Measurements from ENCODE around the gene VKORC1L1.

Gene VKORC1L1

DNA sequence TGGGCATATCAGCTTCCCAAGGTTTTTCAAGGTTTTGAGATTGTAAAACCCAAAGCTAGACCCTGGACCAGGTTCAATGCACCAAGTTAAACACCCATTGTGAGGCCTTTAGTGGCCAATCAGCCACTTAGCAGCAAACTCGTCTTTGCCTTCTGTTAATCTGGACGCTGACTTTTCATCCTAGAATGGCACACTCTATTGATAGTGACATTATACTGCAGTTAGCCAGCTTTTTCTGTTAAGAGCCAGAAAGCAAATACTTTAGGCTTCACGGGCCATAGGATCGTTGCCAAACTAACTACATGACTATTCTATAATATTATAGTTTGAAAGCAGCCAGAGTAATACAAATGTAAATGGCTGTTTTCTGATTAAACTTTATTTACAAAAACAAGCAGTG, 51.3 kb downstream of the VKORC1L1 start:
- no peak overlapping the region for H2BK12ac ChIP-seq (ENCODE audit: low read length)
- no peak for DNase-seq (ENCODE audit: low spot score)
- no peak overlapping the region for H3K14ac ChIP-seq (ENCODE audit: low read length)
- H3K36me3 ChIP-seq (replicated peaks in 1 of 2; ENCODE audit: control insufficient read depth in 2 of 2, insufficient read depth in 2 of 2, low read length in 2 of 2), result peaks cover 0 to 4% of the 10 kb centered on the region in 2 donors
- H2BK5ac ChIP-seq (ENCODE audit: low read length), result no peak overlapping the region
- no peak overlapping the region for H3K23ac ChIP-seq (ENCODE audit: low read depth, low read length, poor library complexity)
- no peak overlapping the region for H3K4ac ChIP-seq (ENCODE audit: low read length)
- no peak overlapping the region for H2BK15ac ChIP-seq (ENCODE audit: low read length)
- no peak overlapping the region for H4K8ac ChIP-seq (ENCODE audit: low read depth, low read length)
- H2BK120ac ChIP-seq (ENCODE audit: low read depth, low read length), result no peak overlapping the region
- H3K79me1 ChIP-seq (ENCODE audit: low read depth, low read length), result peaks cover 4% of the 10 kb centered on the region
- no peak overlapping the region for H3K9ac ChIP-seq (ENCODE audit: low read depth, low read length, poor library complexity)
- WGBS, 2 donors (ENCODE audit: extremely low coverage in 2 of 2, insufficient read length in 2 of 2, insufficient replicate concordance in 1 of 2), result no CpG with 5 or more reads among the region's 4 CpGs
- no peak overlapping the region for H3K4me3 ChIP-seq (ENCODE audit: low read length in 2 of 2)
- H2AK5ac ChIP-seq (ENCODE audit: low read depth, low read length), result no peak overlapping the region
- H3K27ac ChIP-seq (replicated peaks; ENCODE audit: low read length), result no peak overlapping the region
- H4K91ac ChIP-seq (ENCODE audit: low read depth, low read length, poor library complexity), result no peak overlapping the region
- no peak overlapping the region for H3K4me2 ChIP-seq (ENCODE audit: insufficient read depth, low read length, poor library complexity, severe bottlenecking)
- peaks cover 0 to 6% of the 10 kb centered on the region in 2 donors for H3K4me1 ChIP-seq (ENCODE audit: control insufficient read depth in 2 of 2, insufficient read depth in 1 of 2, low read depth in 1 of 2, low read length in 2 of 2)
- H3K18ac ChIP-seq (ENCODE audit: low read length), result no peak overlapping the region
- no peaks in the 10 kb centered on the region for H3K27me3 ChIP-seq (ENCODE audit: control insufficient read depth in 3 of 3, insufficient read depth in 3 of 3, low read depth in 1 of 3, low read length in 3 of 3)
- no peaks in the 10 kb centered on the region for H3K9me3 ChIP-seq (replicated peaks in 1 of 2; ENCODE audit: control insufficient read depth in 2 of 2, insufficient read depth in 1 of 2, low read depth in 1 of 2, low read length in 2 of 2)
- no peak overlapping the region for H2AFZ ChIP-seq (ENCODE audit: low read length)

DNA sequence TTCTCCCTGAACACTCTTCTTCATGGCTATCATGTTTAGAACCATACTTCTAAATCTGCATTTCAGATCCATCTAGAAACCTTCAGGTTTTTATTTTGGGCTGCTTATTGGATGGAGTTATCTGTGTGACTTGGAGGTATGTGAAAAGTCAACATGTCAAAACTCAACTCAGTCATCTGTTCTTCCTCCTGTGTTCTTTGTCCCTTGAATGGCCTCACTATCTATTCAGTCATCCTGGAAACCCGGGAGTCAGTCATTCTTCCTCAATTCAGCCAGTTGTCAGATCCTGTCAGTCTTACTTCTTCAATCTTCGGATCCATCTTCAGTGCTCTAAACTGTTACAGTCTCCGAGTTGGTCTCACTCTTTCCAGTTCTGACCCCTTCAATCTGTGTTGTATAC, 52.2 kb downstream of the VKORC1L1 start:
- Histone ChIP-seq H3K14ac (ENCODE audit: low read length) (no peak overlapping the region), H2BK15ac (ENCODE audit: low read length) (no peak overlapping the region)

DNA sequence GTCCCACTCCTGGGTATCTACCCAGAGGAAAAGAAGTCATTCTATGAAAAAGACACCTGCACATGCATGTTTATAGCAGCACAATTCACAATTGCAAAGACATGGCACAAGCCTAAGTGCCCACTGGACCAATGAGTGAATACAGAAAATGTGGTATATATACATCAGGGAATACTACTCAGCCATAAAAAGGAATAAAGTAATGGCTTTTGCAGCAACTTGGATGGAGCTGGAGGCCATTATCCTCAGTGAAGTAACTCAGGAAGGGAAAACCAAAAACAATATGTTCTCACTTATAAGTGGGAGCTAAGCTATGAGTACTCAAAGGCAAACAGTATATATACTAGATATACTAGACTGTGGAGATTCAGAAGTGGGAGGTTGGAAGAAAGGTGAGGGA, 53.7 kb downstream of the VKORC1L1 start:
- H3K4me3 ChIP-seq (ENCODE audit: low read length in 2 of 2), result no peak overlapping the region
- H3K4me2 ChIP-seq (ENCODE audit: insufficient read depth, low read length, poor library complexity, severe bottlenecking), result no peak overlapping the region
- no peak overlapping the region for H3K9ac ChIP-seq (ENCODE audit: low read depth, low read length, poor library complexity)
- no peak overlapping the region for H3K4ac ChIP-seq (ENCODE audit: low read length)
- no peaks in the 10 kb centered on the region for H3K9me3 ChIP-seq (replicated peaks in 1 of 2; ENCODE audit: control insufficient read depth in 2 of 2, insufficient read depth in 1 of 2, low read depth in 1 of 2, low read length in 2 of 2)
- no peak overlapping the region for H2BK120ac ChIP-seq (ENCODE audit: low read depth, low read length)
- H3K36me3 ChIP-seq (replicated peaks in 1 of 2; ENCODE audit: control insufficient read depth in 2 of 2, insufficient read depth in 2 of 2, low read length in 2 of 2), result peaks cover 0 to 4% of the 10 kb centered on the region in 2 donors
- no peak overlapping the region for H2AK5ac ChIP-seq (ENCODE audit: low read depth, low read length)
- H4K8ac ChIP-seq (ENCODE audit: low read depth, low read length), result no peak overlapping the region
- no peak overlapping the region for H3K27ac ChIP-seq (replicated peaks; ENCODE audit: low read length)
- no peak overlapping the region for H2BK12ac ChIP-seq (ENCODE audit: low read length)
- no peak overlapping the region for H3K18ac ChIP-seq (ENCODE audit: low read length)
- H2AFZ ChIP-seq (ENCODE audit: low read length), result no peak overlapping the region
- no peak overlapping the region for H4K91ac ChIP-seq (ENCODE audit: low read depth, low read length, poor library complexity)
- peaks cover 0 to 6% of the 10 kb centered on the region in 2 donors for H3K4me1 ChIP-seq (ENCODE audit: control insufficient read depth in 2 of 2, insufficient read depth in 1 of 2, low read depth in 1 of 2, low read length in 2 of 2)
- H3K14ac ChIP-seq (ENCODE audit: low read length), result no peak overlapping the region
- no peak overlapping the region for H2BK15ac ChIP-seq (ENCODE audit: low read length)
- no peak overlapping the region for H3K23ac ChIP-seq (ENCODE audit: low read depth, low read length, poor library complexity)
- no peaks in the 10 kb centered on the region for H3K27me3 ChIP-seq (ENCODE audit: control insufficient read depth in 3 of 3, insufficient read depth in 3 of 3, low read depth in 1 of 3, low read length in 3 of 3)
- no peak overlapping the region for H2BK5ac ChIP-seq (ENCODE audit: low read length)
- H3K79me1 ChIP-seq (ENCODE audit: low read depth, low read length), result peaks cover 4% of the 10 kb centered on the region
- DNase-seq (ENCODE audit: low spot score), result no peak

More for the DNA sequence above, 52.2 kb downstream of the VKORC1L1 start:
- peaks cover 0 to 4% of the 10 kb centered on the region in 2 donors for H3K36me3 ChIP-seq (replicated peaks in 1 of 2; ENCODE audit: control insufficient read depth in 2 of 2, insufficient read depth in 2 of 2, low read length in 2 of 2)
- H3K4me1 ChIP-seq (ENCODE audit: control insufficient read depth in 2 of 2, insufficient read depth in 1 of 2, low read depth in 1 of 2, low read length in 2 of 2), result peaks cover 0 to 6% of the 10 kb centered on the region in 2 donors
- H2AK5ac ChIP-seq (ENCODE audit: low read depth, low read length), result no peak overlapping the region
- H4K8ac ChIP-seq (ENCODE audit: low read depth, low read length), result no peak overlapping the region
- no peak overlapping the region for H3K4me2 ChIP-seq (ENCODE audit: insufficient read depth, low read length, poor library complexity, severe bottlenecking)
- H2AFZ ChIP-seq (ENCODE audit: low read length), result no peak overlapping the region
- no peak for DNase-seq (ENCODE audit: low spot score)
- no peak overlapping the region for H3K9ac ChIP-seq (ENCODE audit: low read depth, low read length, poor library complexity)
- H3K4me3 ChIP-seq (ENCODE audit: low read length in 2 of 2), result no peak overlapping the region
- no peak overlapping the region for H2BK5ac ChIP-seq (ENCODE audit: low read length)
- H2BK12ac ChIP-seq (ENCODE audit: low read length), result no peak overlapping the region
- WGBS, 2 donors (ENCODE audit: extremely low coverage in 2 of 2, insufficient read length in 2 of 2, insufficient replicate concordance in 1 of 2), result no CpG with 5 or more reads among the region's 3 CpGs
- H3K18ac ChIP-seq (ENCODE audit: low read length), result no peak overlapping the region
- no peak overlapping the region for H2BK120ac ChIP-seq (ENCODE audit: low read depth, low read length)
- H3K9me3 ChIP-seq (replicated peaks in 1 of 2; ENCODE audit: control insufficient read depth in 2 of 2, insufficient read depth in 1 of 2, low read depth in 1 of 2, low read length in 2 of 2), result no peaks in the 10 kb centered on the region
- no peak overlapping the region for H3K23ac ChIP-seq (ENCODE audit: low read depth, low read length, poor library complexity)
- no peak overlapping the region for H3K27ac ChIP-seq (replicated peaks; ENCODE audit: low read length)
- H3K4ac ChIP-seq (ENCODE audit: low read length), result no peak overlapping the region
- peaks cover 4% of the 10 kb centered on the region for H3K79me1 ChIP-seq (ENCODE audit: low read depth, low read length)
- no peaks in the 10 kb centered on the region for H3K27me3 ChIP-seq (ENCODE audit: control insufficient read depth in 3 of 3, insufficient read depth in 3 of 3, low read depth in 1 of 3, low read length in 3 of 3)
- H4K91ac ChIP-seq (ENCODE audit: low read depth, low read length, poor library complexity), result no peak overlapping the region

DNA sequence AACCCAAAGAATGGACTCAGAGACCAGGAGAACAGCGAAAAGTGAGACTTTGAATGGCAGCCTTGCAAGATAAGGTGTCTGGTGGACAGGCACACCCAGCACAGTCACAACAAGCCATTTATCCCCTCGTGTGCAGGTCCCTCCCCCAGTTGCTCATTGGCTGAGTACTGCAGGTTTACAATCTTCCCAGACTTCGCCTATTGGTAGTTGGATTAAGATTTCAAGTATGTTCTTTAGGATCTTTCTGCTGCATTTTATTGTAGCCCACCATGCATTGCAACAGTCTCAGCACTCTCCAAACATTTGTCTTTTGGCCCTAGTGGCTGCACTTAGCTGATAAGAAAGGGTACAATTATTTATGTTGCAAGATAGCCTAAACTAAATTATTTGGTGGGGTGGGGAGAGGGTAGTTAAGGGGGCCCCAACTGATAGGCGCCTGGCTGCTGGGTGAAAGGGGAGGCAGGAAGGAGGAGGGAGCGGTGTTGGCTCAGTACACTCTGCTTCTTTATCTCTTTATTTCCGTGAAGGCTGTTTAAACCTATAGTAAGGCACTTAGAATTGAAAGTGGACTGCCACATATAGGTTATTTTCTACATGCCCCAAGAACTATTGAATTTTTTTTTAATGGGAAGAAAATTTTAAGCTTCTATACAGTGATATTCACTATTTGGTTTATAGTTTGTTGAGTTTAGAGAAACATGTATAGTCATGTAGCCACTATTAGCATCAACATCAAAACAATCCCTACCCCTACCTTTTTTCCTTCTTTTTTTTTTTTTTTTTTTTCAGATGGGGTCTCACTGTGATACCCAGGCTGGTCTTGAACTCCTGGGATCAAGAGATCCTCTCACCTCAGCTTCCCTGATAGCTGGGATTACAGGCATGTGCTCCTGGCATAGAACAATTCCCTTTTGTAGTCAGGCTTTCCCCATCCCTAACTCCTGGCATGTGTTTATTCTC, 54.9 kb downstream of the VKORC1L1 start:
- Histone ChIP-seq H2BK12ac (ENCODE audit: low read length) (no peak overlapping the region), H3K23ac (ENCODE audit: low read depth, low read length, poor library complexity) (no peak overlapping the region), H3K9me3 (replicated peaks in 1 of 2; ENCODE audit: control insufficient read depth in 2 of 2, insufficient read depth in 1 of 2, low read depth in 1 of 2, low read length in 2 of 2) (no peaks in the 10 kb centered on the region), H3K36me3 (replicated peaks in 1 of 2; ENCODE audit: control insufficient read depth in 2 of 2, insufficient read depth in 2 of 2, low read length in 2 of 2) (peaks cover 0 to 4% of the 10 kb centered on the region in 2 donors), H4K91ac (ENCODE audit: low read depth, low read length, poor library complexity) (no peak overlapping the region), H3K4me2 (ENCODE audit: insufficient read depth, low read length, poor library complexity, severe bottlenecking) (no peak overlapping the region), H2AFZ (ENCODE audit: low read length) (no peak overlapping the region), H2BK15ac (ENCODE audit: low read length) (no peak overlapping the region), H3K27ac (replicated peaks; ENCODE audit: low read length) (no peak overlapping the region), H3K79me1 (ENCODE audit: low read depth, low read length) (peaks cover 4% of the 10 kb centered on the region), H3K4me1 (ENCODE audit: control insufficient read depth in 2 of 2, insufficient read depth in 1 of 2, low read depth in 1 of 2, low read length in 2 of 2) (peaks cover 0 to 6% of the 10 kb centered on the region in 2 donors), H2BK5ac (ENCODE audit: low read length) (no peak overlapping the region), H3K18ac (ENCODE audit: low read length) (peak overlapping the region; percentile 27), H2BK120ac (ENCODE audit: low read depth, low read length) (no peak overlapping the region), H4K8ac (ENCODE audit: low read depth, low read length) (no peak overlapping the region), H3K27me3 (ENCODE audit: control insufficient read depth in 3 of 3, insufficient read depth in 3 of 3, low read depth in 1 of 3, low read length in 3 of 3) (no peaks in the 10 kb centered on the region), H3K4me3 (ENCODE audit: low read length in 2 of 2) (no peak overlapping the region), H3K14ac (ENCODE audit: low read length) (no peak overlapping the region), H2AK5ac (ENCODE audit: low read depth, low read length) (no peak overlapping the region), H3K4ac (ENCODE audit: low read length) (no peak overlapping the region), H3K9ac (ENCODE audit: low read depth, low read length, poor library complexity) (no peak overlapping the region)
- DNase-seq (ENCODE audit: low spot score), result no peak
- WGBS, 2 donors (ENCODE audit: extremely low coverage in 2 of 2, insufficient read length in 2 of 2, insufficient replicate concordance in 1 of 2), result no CpG with 5 or more reads among the region's 6 CpGs

Data from neuronal stem cell (in vitro differentiated cells).